Ovary (tissue), 9 donors: ENCODE measurements around the gene WDR59. TPM values are rescaled to one million over a fixed set of nuclear protein-coding genes. Genes with fewer than 3 reads are reported as not detected.

ENCODE experiments used
- DNase-seq, 5 donors: peaks; one replicate each; pipeline ENCODE4 v3.0.0-alpha.2; 2019 to 2020
- H3K27ac ChIP-seq, 2 donors: fragments of 200-600 bp; one replicate each; pipeline versions ENCODE4 v1.5.1 to v1.8.0; 2019 to 2022
- H3K27me3 ChIP-seq: fragments of 200-600 bp; one replicate; pipeline ENCODE4 v1.8.0; 2022
- H3K36me3 ChIP-seq: fragments of 200-600 bp; sonication (generic); one replicate; pipeline ENCODE4 v1.5.1; 2019
- H3K4me1 ChIP-seq: one replicate; pipeline ENCODE4 v1.8.1; 2013; ENCODE audit warnings: mild to moderate bottlenecking, moderate library complexity; ENCODE audit not compliant: insufficient read depth
- H3K4me3 ChIP-seq: fragments of 200-600 bp; sonication (generic); one replicate; pipeline ENCODE4 v1.5.1; 2017
- H3K9me3 ChIP-seq, 2 donors: fragments of 200-600 bp in 1 of 2; sonication (generic) in 1 of 2; one replicate each; pipeline versions ENCODE4 v1.5.1 to v1.8.1; 2013 to 2019; ENCODE audit warnings: mild to moderate bottlenecking in 1 of 2, moderate library complexity in 1 of 2
- EP300 ChIP-seq: sonication (generic); formaldehyde crosslinking; IDR thresholded peaks from one replicate; pipeline ENCODE4 v1.6.1; 2017; ENCODE audit warnings: antibody characterized with exemption
- POLR2A ChIP-seq: fragments of 450-650 bp; IDR thresholded peaks from one replicate; pipeline ENCODE4 v1.6.1; 2017; ENCODE audit warnings: antibody characterized with exemption, mild to moderate bottlenecking, moderate library complexity
- WGBS, 3 donors: extraction: QIAGEN DNeasy Blood & Tissue Kit in 1 of 3; methylation state at CpG; one replicate each; pipeline versions ENCODE4 v1.1.5 to v1.1.7; 2013 to 2017; 5-methylcytosine and 5-hydroxymethylcytosine counted together
- intact Hi-C, 4 donors: fragments of 100-400 bp; cut with DNase I; formaldehyde crosslinking; loops; one replicate each; pipeline versions ENCODE4 v1.11.0 to v1.15.1; 2022 to 2023
- polyA plus RNA-seq, 2 donors: library from polyadenylated mRNA; stranded (reverse); fragments of 200-250 nt in 1 of 2; fragments of 350-450 nt in 1 of 2; fragmentation: Illumina TruSeq in 1 of 2; extraction: RNeasy Lipid Tissue Mini Kit (QIAGEN cat#74804) in 1 of 2; gene quantifications; one replicate each; pipeline ENCODE4 v1.2.3, GENCODE V29; 2013 to 2014
- total RNA-seq, 7 donors: library from RNA; depleted of rRNA in 2 of 7; stranded (reverse); fragments of >200 nt in 2 of 7; fragmentation: NEBNext Ultra II Directional in 3 of 7; extraction: Animal tissue kit (Norgen Biotek cat#: 25700) in 3 of 7; gene quantifications; one replicate each; pipeline versions ENCODE4 v1.1.0 to v1.2.4, GENCODE V29; 2016 to 2023
- TF ChIP-seq, protein P1 (sequence below), 3 donors: fragments of 450-650 bp in 2 of 3; fragments of 200-600 bp in 1 of 3; IDR thresholded peaks; one replicate each; pipeline versions ENCODE4 v1.5.1 to v1.8.0; 2016 to 2022; ENCODE audit warnings: antibody characterized with exemption in 3 of 3, mild to moderate bottlenecking in 1 of 3
- donor health status: DM: no; HTN: no; CAD: no; lungs with moderate emphysema.
- donor health status: DM: no; HTN: no; CAD: no.
- donor health status: Bipolar disorder and iron deficiency.
- donor health status: DM: yes; HTN: yes; CAD: no.
- donor health status: DM: no; HTN: no; CAD: no.
- donor health status: DM: yes; HTN: yes; CAD: no.

The WDR59 gene
- total and polyA plus RNA-seq, 9 donors: 23.6 to 82.3 (median 59.3) TPM

DNA sequence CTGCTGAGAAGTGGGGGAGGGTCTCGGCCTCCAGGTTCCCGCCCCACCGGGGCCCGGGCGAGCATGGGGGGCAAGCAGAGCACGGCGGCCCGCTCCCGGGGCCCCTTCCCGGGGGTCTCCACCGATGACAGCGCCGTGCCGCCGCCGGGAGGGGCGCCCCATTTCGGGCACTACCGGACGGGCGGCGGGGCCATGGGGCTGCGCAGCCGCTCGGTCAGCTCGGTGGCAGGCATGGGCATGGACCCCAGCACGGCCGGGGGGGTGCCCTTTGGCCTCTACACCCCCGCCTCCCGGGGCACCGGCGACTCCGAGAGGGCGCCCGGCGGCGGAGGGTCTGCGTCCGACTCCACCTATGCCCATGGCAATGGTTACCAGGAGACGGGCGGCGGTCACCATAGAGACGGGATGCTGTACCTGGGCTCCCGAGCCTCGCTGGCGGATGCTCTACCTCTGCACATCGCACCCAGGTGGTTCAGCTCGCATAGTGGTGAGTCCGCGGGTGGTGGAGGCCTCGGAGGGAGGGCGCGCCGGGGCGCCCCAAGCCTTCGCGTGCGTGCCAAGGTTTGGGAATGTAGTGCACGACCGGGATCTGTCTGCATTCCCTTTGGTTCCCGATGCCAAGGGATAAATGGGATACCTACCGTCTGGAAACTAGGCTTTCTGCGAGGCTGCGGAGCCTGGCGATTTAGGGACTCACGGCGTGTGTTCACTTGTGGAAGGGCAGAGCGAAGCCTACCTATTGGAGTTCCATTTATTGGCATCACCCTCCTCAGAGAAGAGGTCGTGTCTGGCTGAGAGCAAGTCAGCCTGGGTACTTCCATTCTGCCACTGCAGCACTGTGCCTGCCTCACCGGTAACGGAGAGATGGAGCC, 14.9 kb upstream of the WDR59 start:
- Histone ChIP-seq H3K4me3 (peak overlapping the region; percentile 80), H3K27me3 (no peaks in the 10 kb centered on the region), H3K36me3 (no peaks in the 10 kb centered on the region), H3K27ac (peak overlapping the region; percentile 77 to 78), H3K4me1 (peaks cover 1% of the 10 kb centered on the region), H3K9me3 (no peaks in the 10 kb centered on the region)
- intact Hi-C loops: loop anchor here in 3 of 4 donors (2.0 to 5.0 kb wide), 3 partner anchors 47 to 112 kb away; no protein-coding TSS in a partner anchor
- 1% methylated on average over 57 to 71 of the region's 71 CpGs for WGBS, 3 donors
- DNase-seq: peak; percentile 44 to 71 (median 64)
- TF ChIP-seq POLR2A: no peak
- TF ChIP-seq, protein P1, sequence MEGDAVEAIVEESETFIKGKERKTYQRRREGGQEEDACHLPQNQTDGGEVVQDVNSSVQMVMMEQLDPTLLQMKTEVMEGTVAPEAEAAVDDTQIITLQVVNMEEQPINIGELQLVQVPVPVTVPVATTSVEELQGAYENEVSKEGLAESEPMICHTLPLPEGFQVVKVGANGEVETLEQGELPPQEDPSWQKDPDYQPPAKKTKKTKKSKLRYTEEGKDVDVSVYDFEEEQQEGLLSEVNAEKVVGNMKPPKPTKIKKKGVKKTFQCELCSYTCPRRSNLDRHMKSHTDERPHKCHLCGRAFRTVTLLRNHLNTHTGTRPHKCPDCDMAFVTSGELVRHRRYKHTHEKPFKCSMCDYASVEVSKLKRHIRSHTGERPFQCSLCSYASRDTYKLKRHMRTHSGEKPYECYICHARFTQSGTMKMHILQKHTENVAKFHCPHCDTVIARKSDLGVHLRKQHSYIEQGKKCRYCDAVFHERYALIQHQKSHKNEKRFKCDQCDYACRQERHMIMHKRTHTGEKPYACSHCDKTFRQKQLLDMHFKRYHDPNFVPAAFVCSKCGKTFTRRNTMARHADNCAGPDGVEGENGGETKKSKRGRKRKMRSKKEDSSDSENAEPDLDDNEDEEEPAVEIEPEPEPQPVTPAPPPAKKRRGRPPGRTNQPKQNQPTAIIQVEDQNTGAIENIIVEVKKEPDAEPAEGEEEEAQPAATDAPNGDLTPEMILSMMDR (IDR thresholded peaks at IDR 0.05): peak in 1 of 3 donors; percentile 9
- no peak for TF ChIP-seq EP300

DNA sequence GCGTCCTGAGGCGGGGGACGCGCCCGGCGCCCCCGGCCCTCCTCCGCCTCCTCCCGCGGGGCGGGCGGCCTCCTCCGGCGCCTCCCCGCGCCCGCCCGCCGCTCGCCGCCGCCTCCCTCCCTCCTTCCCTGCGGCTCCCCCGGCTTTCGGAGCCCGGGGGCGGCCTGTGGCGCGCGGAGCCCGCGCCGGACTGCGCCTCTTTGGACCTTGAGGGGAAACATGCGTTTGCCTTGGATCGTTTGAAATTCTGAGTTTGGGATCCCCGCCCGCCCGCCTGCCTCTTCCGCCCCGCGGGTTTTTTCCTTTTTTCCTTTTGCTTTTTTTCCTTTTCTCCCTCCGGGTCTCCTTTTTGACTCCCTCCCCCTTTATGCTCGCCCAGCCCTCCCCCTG, 14.3 kb upstream of the WDR59 start:
- WGBS, 3 donors: 0 to 1% (median 0%) methylated on average over 29 to 44 of the region's 44 CpGs
- no peaks in the 10 kb centered on the region for H3K27me3 ChIP-seq
- intact Hi-C loops: loop anchor here in 3 of 4 donors (2.0 to 5.0 kb wide), 2 partner anchors 112 to 113 kb away; no protein-coding TSS in a partner anchor
- no peak for TF ChIP-seq POLR2A
- TF ChIP-seq, protein P1 (IDR thresholded peaks at IDR 0.05): no peak
- no peak for TF ChIP-seq EP300
- peaks cover 1% of the 10 kb centered on the region for H3K4me1 ChIP-seq
- H3K4me3 ChIP-seq: peak overlapping the region; percentile 80
- H3K27ac ChIP-seq: peak overlapping the region; percentile 77 to 78
- DNase-seq: peak; percentile 49 to 76 (median 63)
- no peaks in the 10 kb centered on the region for H3K9me3 ChIP-seq
- H3K36me3 ChIP-seq: no peaks in the 10 kb centered on the region

DNA sequence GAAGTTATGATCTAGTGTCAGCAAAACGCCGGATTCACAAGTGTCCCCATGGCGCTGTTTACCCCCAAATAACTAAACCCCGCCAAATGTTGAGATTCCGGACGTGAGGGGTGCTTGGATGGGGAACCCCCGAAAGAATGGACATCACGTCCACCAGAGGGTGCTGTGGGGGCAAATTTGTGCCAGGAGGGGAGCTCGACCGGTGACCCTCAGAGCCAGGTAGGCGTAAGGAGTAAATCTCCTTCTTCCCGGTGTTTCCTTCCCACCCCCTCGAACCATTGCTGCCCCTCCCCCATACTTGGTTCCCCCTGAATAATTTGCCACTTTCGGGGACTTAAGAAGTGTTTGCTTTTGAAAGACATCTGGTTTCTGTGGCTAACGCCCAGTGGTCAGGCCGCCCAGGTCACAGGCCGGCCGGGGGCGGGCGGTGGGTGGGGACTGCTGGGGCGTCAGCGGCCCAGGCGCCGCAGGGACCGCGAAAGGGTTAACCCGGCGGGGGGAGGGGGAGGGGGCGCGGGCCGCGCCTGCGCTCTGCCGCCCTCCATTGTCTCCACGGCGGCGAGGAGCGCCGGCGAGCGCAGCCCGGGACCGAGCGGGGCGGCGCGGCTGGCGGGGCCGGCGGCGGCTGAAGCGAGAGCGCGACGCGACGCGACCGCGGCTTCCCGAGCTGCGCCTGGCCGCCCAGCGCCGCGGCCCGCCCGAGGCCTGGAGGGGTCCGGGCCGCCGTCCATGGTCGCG, 13.7 kb upstream of the WDR59 start, which contains the start of gene ZNRF1:
TSS of gene ZNRF1 (plus strand) at position 544 of the 738 bp plus-strand sequence. CDS start 648 bp downstream, outside the sequence.
- Histone ChIP-seq H3K27me3 (no peaks in the 10 kb centered on the region), H3K9me3 (no peaks in the 10 kb centered on the region), H3K4me3 (peak within 1 kb of the TSS; percentile 80), H3K27ac (peak within 1 kb of the TSS; percentile 77 to 78), H3K4me1 (peaks cover 1% of the 10 kb centered on the region), H3K36me3 (no peaks in the 10 kb centered on the region)
- TF ChIP-seq, protein P1 (IDR thresholded peaks at IDR 0.05): peak; percentile 79 to 83 (median 80)
- TF ChIP-seq POLR2A (peak; percentile 30), EP300 (no peak)
- WGBS, 3 donors: 1% methylated on average over 19 to 73 of the region's 73 CpGs
- DNase-seq: peak; percentile 78 to 93 (median 89)
- intact Hi-C loops: loop anchor here (1.0 to 5.0 kb wide), 3 partner anchors 112 to 114 kb away; no protein-coding TSS in a partner anchor

DNA sequence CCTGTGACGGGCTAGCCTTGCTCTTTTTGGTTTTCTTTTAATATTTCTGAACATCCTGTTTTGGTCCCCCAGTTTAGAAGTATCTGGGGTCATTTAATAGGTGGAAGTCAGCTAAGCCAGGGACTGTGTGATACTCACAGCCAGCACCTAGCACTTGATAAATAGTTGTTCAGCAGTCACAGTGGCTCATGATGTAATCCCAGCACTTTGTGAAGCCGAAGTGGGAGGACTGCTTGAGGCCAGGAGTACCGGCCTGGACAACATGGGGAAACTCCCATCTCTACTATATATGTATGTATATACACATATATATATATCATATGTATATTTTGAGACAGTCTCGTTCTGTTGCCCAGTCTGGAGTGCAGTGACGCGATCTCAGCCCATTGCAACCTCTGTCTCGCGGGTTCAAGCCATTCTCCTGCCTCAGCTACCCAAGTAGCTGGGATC, 12.1 kb upstream of the WDR59 start:
- Histone ChIP-seq H3K36me3 (no peaks in the 10 kb centered on the region), H3K9me3 (no peaks in the 10 kb centered on the region), H3K4me1 (peaks cover 3% of the 10 kb centered on the region), H3K4me3 (no peak overlapping the region), H3K27ac (no peak overlapping the region), H3K27me3 (no peaks in the 10 kb centered on the region)
- DNase-seq: no peak
- WGBS, 3 donors: 89 to 94% (median 90%) methylated on average over 8 of the region's 8 CpGs
- intact Hi-C loops: loop anchor here in 1 of 4 donors (5.0 kb wide), 1 partner anchor 115 kb away; no protein-coding TSS in a partner anchor
- TF ChIP-seq POLR2A: no peak
- TF ChIP-seq EP300: no peak
- TF ChIP-seq, protein P1 (IDR thresholded peaks at IDR 0.05): no peak
